ENCODE measurements around the gene DGCR8. TPM values are rescaled to one million over a fixed set of nuclear protein-coding genes. Genes with fewer than 3 reads are reported as not detected.

Gene DGCR8
- 35.9 TPM for polyA plus RNA-seq (2013, experiment 1 of 2; ENCODE audit: insufficient read length)
- polyA plus RNA-seq (2013, experiment 2 of 2; ENCODE audit: insufficient read length) = 35.5 TPM

DNA sequence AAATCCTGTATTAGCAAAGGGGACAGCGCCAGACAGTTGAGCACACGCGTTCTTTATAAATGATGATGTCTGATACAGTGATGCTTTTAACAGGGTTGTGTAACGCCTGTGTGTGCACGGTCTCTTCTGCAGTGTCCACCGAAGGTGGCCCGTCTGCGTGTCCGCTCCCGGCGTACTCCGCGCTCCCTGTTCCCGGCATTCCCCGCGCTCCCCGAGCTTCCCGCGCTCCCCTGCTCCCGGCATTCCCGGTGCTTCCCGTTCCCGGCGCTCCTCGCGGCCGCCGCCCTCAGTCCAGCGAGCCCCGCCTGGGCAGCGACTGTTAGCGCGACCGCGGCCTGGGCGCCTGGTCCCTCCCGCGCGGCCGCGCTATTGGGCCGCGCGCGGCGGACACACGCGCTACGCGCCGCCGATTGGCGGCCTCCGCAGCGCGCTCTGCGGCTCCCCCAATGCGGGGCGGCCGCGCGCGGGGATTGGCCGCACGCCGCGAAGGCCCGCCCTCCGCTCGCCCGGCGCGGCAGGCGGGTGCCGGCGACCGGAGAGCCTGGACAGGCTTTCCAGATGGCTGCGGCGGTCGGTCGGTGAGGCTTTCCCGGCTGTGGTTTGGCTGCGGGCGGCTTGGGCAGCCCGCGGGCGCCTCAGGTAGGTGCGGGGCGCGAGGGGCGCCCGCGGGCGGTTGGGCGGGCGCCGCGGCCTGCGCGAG is at the start of gene DGCR8:
Gene DGCR8 (plus strand): TSS at position 497 of the 700 bp plus-strand sequence. CDS start 5,723 bp downstream, outside the sequence.
- peak; percentile 97 for DNase-seq

DNA sequence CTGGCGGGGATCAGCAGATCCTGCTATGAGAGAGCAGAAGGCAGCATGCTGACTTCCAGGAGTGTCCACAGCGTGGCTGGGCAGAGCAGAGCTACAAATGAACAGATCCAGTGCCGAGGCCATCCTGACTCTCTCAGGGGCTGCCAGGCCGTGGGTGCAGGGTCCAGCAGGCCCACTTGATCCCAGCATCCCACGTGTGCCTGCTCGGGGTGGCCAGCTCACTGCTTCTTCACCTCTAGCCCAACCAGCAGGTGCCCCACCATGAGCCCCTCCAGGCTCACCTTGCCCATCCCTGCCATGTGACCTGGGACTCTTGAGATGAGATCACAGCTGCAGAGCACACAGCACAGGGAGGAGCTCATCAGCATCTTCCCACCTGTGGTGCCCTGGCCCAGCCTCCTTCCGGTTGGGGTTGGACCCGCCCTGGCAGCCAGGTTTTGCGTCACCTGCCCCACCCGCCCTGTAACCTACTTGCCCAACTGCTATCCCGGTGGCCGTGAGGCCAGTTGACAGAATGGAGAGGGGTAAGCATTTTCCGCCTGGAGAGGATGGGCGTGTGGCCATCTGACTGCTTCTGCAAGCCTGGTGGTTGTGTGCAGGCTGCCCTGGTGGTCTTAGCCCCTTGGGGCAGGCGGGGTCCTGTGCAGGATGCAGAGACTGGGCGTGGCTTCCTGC is 48.2 kb upstream of the DGCR8 start:
- no peak for DNase-seq

DNA sequence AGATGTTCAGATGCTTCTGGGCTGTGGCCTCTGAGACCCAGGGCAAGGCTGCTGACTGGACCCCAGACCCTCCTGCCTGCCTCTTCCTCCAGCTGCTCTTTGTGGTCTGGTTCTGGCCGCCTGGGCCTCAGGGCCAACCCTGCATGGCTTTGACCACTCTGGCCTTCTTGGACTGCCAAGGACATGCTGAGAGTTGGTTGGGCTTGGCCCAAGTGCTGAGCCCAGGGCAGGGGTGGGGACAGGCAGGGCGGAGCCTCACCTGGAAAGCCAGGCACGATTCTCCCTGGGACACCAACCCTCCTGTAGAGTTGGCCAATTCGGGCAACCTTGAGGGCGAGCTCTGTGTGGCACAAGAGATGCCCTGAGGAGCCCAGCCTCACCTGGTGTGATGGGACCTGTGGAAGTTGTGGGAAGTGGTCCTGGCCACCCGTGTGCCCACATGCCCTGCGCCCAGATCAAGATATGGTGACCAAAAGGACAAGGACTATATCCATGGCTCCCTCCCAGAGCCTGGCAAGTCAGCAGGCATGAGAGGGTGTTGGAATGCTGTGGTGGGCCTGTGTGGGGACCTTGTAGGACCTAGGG is 47.5 kb upstream of the DGCR8 start:
- no peak for DNase-seq

- DNase-seq = no peak
These were observed 46.9 kb upstream of the DGCR8 start for GRCh38 chr22:20033045-20033706.

DNA sequence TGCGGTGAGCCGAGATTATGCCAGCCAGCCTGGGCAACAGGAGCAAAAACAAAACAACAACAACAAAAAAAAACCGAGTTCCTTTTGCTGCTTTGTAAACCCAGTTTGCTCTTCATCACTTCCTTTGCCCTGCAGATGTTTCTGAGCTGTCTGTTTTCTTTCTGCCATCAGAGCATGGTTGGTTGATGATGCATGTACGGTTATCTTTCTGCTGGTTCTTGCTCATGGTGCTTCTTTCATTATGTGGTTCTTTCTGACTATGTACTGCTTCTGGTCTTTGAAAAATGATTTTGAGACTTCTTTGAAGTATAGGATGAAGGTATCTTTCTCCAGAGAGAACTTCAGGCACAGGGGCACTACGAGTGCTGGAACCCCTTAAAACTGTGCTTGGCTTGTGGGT is 45.9 kb upstream of the DGCR8 start:
- no peak for DNase-seq

DNA sequence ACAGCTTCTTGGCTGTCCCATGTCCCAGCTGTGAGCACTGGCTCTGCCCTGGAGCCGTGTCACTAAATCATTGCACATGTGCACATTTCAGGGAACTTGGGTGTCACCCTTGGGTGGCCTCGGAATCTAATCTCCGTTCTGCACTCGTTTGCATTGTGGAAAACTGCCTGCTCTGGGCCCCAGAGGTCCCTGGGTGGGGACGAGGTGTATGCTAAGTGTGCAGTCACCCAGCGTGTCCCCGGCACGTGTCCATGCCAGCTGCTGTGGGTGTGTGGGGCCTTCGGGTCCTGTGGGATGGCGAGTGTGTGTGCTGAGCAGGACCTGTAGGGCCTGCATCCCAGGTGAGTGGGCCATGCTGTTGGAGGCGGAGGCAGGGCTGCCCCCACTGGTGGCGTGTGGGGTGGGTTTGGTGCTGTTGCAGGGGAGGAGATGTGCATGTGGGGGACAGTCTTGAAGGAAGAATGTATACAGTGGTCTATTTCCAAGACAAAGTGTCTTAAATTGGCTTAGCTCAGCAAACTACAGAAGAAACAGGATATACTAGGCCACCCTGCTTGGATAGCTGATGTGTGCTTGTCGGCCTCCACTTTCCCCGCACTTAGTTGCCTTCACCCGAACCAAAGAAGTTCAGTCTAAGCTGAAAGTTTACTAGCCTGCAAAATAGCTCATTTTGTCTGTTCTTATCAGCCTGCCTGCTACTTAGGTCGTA is 44.5 kb upstream of the DGCR8 start:
- DNase-seq = no peak

DNA sequence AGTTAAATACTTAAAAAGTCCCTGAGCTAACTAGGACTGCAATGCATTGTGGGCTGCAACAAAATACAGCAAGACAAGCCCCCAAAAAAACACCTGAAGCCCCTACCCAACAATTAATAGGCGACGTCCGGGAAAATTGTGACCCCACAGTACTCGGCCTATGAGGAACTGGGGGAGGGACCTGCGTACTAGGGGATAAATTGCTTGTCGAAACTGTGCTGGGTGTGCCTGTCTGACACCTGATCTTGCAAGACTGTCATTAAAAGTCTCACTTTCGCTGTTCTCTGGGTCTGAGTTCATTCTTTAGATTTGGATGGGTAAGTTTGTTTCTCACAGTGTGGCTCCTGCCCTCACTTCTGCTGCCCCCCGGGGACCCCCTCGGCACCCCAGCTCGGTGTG is 44.0 kb upstream of the DGCR8 start:
- no peak for DNase-seq

- DNase-seq = no peak
These were observed 43.3 kb upstream of the DGCR8 start for GRCh38 chr22:20036535-20037392.

GRCh38 chr22:20037419-20037818 is 42.6 kb upstream of the DGCR8 start:
- DNase-seq = no peak

- no peak for DNase-seq
These were observed 41.5 kb upstream of the DGCR8 start for GRCh38 chr22:20038574-20038973.

DNA sequence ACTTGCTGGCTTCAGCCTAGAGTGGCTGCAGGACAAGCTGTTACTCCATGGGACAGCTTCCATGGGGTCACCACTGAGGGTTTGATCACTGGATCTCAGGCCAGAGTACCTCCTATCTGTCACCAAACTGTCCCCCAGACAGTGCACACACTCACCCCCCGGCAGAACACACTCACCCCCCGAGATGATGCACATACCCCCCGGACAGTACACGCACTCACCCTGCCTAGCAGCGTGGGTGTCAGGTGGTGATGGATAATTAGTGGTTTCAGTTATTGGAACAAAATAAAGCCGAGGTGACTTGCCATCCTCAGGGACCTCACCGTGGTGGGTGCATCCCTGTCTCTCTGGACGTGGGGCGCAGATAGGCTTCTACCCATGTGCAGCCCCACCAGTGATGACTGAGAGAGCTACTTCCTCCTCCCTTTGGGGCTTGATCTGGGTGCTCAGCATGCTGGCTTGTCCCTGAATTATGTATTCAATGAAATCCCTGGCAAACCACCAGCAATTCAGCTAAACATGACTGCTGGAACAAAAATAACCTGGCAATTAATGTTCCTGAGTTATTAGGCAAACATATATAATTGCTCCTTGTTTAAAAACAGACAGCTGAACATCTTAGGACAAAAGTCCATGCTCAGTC is 40.2 kb upstream of the DGCR8 start:
- DNase-seq = no peak

- no peak for DNase-seq
These were observed 39.5 kb upstream of the DGCR8 start for GRCh38 chr22:20040327-20041200.

DNA sequence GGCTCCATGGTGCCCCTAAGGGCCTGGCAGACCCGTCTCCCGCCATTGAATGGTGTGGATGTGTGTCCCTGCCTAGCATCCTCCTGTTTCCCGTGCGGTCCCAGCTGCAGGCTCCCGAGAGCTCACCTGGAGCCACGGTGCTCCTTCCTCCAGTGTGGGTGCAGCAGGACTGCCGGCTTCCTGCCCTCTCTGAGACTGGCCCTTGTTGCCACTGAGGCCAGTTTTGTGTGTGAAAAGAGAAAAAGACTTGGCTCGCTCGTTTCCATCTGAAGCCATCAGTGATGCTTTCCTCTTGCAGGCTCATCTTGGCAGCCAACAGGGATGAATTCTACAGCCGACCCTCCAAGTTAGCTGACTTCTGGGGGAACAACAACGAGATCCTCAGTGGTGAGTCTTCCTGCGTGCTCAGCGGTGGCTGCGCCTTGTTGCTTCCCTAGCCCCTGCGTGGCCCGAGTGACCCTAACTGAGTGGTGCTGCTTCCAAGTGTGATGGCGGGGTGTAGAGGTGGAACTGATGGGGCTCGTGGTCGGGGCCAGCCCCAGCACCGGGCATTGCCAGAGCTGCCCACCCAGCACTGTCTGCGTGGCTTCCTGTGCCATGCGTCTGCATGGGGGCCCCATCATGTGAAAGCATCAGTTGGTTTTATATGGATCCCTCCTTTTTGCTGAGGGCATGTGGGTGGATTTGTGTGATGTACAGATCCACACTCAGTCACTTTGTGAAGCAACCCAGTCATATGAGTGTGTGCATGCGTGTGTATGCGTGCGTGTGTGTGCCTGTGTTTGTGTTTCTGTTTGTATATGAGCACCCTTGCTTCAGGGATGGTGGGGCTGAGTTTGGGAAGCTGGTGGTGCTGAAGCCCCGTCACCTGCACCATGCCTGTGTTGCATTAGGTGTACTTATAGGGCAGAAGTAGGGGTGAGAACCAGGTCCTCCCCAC is 36.7 kb upstream of the DGCR8 start:
- no peak for DNase-seq

- DNase-seq = no peak
These were observed 36.1 kb upstream of the DGCR8 start for GRCh38 chr22:20043997-20044342.

DNA sequence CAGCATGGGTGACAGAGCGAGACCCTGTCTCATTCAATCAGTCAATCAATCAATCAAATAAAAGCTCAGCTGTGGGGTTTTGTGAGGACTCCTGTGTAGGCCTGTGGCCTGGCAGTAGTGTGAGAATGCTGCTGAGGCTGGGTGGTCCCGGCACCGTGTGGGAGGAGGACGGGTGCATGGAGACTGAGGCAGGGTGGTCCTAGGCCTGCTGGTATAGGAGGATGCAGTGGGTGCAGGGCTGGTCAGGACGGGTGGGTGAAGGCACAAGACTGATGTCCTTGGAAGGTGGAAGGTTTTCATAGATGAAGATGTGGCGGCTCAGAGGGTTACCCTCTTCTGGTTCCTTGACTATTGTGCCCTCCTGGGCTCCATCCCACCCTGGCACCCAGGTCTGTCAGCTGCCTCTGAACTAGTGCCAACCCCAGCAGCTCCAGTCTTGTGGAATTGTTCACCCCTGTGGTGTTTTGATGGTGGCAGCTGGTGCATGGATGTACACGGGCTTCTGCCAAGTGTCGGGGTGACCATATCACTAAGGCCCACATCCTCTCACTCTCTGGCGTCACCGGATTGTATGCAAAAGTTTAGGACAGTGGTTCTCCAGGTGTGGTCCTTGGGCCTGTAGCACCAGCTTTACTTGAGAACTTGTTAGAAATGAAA is 35.4 kb upstream of the DGCR8 start:
- DNase-seq = no peak

DNA sequence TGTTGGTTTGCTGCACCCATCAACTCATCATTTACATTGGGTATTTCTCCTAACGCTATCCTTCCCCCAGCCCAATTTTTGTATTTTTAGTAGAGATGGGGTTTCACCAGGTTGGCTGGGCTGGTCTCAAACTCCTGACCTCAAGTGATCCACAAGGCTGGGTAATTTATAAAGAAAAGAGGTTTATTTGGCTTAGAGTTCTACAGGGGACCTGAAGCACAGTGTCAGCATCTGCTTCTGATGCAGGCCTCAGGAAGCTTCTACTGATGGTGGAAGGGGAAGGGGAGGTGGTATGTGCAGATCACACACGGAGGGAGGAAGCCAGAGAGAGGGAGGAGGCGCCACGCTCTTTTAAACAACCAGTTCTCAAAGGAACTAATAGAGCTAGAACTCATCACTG is 33.3 kb upstream of the DGCR8 start:
- no peak for DNase-seq

GRCh38 chr22:20051927-20052308 is 28.1 kb upstream of the DGCR8 start:
- no peak for DNase-seq
